ENCODE results near the gene MTUS2. TPM values are rescaled to one million over a fixed set of nuclear protein-coding genes. Genes with fewer than 3 reads are reported as not detected.

Gene MTUS2
- total and polyA plus RNA-seq, 2 of the 8 experiments (the other 6 are each of a cell fraction or from before 2014, with no cell fraction given), result 0.18 to 0.80 TPM

DNA sequence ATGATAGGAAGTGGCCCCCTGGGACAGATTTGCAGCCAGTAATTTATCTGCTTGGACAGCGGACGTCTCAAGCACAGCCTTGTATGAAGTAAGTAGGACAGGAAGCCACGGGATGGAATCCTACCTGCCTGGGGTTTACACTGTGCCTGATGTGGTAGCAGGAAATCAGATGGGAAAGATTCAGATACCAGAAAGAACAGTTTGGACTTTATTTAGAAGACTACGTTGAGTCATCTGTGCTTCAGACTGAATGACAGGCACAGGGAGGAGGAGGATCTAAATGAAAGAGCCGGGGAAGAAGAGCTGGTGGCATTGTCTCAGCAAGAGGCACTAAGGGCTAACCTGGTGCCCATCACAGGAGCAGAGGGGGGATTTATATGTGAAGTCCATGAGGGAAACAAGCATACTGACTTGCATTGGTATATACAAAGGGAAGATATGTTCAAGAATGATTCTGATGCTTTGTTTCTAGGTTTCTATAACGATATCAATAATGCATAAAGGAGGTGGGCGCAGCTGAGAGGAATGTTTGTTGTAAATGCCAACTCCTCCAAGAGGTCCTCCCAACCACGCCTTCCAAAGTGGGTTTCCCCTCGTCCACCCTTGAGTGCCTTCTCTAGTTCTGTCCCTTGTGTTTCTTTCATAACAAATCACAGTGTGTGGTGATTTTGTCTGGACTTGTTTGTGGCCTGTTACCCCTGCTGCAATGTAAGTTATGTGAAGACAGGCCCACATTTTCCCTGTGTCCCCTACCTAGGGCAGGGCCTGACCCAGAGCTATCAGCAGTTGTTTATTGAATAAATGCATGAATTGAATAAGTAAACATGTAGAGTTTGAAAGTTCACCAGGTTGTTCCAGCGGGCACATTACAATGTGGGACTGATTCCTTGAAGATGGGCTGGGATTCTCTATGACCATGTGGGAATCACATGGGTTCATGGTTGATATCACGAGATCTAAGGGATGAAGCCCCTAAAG is 446.9 kb downstream of the MTUS2 start (continued):
- TF ChIP-seq, protein P1, sequence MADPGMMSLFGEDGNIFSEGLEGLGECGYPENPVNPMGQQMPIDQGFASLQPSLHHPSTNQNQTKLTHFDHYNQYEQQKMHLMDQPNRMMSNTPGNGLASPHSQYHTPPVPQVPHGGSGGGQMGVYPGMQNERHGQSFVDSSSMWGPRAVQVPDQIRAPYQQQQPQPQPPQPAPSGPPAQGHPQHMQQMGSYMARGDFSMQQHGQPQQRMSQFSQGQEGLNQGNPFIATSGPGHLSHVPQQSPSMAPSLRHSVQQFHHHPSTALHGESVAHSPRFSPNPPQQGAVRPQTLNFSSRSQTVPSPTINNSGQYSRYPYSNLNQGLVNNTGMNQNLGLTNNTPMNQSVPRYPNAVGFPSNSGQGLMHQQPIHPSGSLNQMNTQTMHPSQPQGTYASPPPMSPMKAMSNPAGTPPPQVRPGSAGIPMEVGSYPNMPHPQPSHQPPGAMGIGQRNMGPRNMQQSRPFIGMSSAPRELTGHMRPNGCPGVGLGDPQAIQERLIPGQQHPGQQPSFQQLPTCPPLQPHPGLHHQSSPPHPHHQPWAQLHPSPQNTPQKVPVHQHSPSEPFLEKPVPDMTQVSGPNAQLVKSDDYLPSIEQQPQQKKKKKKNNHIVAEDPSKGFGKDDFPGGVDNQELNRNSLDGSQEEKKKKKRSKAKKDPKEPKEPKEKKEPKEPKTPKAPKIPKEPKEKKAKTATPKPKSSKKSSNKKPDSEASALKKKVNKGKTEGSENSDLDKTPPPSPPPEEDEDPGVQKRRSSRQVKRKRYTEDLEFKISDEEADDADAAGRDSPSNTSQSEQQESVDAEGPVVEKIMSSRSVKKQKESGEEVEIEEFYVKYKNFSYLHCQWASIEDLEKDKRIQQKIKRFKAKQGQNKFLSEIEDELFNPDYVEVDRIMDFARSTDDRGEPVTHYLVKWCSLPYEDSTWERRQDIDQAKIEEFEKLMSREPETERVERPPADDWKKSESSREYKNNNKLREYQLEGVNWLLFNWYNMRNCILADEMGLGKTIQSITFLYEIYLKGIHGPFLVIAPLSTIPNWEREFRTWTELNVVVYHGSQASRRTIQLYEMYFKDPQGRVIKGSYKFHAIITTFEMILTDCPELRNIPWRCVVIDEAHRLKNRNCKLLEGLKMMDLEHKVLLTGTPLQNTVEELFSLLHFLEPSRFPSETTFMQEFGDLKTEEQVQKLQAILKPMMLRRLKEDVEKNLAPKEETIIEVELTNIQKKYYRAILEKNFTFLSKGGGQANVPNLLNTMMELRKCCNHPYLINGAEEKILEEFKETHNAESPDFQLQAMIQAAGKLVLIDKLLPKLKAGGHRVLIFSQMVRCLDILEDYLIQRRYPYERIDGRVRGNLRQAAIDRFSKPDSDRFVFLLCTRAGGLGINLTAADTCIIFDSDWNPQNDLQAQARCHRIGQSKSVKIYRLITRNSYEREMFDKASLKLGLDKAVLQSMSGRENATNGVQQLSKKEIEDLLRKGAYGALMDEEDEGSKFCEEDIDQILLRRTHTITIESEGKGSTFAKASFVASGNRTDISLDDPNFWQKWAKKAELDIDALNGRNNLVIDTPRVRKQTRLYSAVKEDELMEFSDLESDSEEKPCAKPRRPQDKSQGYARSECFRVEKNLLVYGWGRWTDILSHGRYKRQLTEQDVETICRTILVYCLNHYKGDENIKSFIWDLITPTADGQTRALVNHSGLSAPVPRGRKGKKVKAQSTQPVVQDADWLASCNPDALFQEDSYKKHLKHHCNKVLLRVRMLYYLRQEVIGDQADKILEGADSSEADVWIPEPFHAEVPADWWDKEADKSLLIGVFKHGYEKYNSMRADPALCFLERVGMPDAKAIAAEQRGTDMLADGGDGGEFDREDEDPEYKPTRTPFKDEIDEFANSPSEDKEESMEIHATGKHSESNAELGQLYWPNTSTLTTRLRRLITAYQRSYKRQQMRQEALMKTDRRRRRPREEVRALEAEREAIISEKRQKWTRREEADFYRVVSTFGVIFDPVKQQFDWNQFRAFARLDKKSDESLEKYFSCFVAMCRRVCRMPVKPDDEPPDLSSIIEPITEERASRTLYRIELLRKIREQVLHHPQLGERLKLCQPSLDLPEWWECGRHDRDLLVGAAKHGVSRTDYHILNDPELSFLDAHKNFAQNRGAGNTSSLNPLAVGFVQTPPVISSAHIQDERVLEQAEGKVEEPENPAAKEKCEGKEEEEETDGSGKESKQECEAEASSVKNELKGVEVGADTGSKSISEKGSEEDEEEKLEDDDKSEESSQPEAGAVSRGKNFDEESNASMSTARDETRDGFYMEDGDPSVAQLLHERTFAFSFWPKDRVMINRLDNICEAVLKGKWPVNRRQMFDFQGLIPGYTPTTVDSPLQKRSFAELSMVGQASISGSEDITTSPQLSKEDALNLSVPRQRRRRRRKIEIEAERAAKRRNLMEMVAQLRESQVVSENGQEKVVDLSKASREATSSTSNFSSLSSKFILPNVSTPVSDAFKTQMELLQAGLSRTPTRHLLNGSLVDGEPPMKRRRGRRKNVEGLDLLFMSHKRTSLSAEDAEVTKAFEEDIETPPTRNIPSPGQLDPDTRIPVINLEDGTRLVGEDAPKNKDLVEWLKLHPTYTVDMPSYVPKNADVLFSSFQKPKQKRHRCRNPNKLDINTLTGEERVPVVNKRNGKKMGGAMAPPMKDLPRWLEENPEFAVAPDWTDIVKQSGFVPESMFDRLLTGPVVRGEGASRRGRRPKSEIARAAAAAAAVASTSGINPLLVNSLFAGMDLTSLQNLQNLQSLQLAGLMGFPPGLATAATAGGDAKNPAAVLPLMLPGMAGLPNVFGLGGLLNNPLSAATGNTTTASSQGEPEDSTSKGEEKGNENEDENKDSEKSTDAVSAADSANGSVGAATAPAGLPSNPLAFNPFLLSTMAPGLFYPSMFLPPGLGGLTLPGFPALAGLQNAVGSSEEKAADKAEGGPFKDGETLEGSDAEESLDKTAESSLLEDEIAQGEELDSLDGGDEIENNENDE (IDR thresholded peaks at IDR 0.05; ENCODE audit: insufficient replicate concordance, low read length), result no peak
- TF ChIP-seq, protein P2, sequence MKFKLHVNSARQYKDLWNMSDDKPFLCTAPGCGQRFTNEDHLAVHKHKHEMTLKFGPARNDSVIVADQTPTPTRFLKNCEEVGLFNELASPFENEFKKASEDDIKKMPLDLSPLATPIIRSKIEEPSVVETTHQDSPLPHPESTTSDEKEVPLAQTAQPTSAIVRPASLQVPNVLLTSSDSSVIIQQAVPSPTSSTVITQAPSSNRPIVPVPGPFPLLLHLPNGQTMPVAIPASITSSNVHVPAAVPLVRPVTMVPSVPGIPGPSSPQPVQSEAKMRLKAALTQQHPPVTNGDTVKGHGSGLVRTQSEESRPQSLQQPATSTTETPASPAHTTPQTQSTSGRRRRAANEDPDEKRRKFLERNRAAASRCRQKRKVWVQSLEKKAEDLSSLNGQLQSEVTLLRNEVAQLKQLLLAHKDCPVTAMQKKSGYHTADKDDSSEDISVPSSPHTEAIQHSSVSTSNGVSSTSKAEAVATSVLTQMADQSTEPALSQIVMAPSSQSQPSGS (IDR thresholded peaks at IDR 0.05; ENCODE audit: low read length), result no peak
- TF ChIP-seq, protein P3, sequence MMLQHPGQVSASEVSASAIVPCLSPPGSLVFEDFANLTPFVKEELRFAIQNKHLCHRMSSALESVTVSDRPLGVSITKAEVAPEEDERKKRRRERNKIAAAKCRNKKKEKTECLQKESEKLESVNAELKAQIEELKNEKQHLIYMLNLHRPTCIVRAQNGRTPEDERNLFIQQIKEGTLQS (IDR thresholded peaks at IDR 0.05; ENCODE audit: insufficient read depth, low read depth, low read length), result no peak
- TF ChIP-seq BCL11A (IDR thresholded peaks at IDR 0.05; ENCODE audit: low read depth in 2 of 2, low read length in 2 of 2) (no peak), RFX5 (IDR thresholded peaks at IDR 0.05; ENCODE audit: borderline replicate concordance, low read depth, low read length) (no peak), JUN (IDR thresholded peaks at IDR 0.05; ENCODE audit: low read depth, low read length) (no peak)
